HL-60/S4 (cell line): ENCODE data around the gene NREP.

Source experiments
- in situ Hi-C: fragments of 300-500 bp; cut with MboI; formaldehyde crosslinking; loops from 2 replicates; pipeline ENCODE4 v1.14.3; 2022; ENCODE audit warnings: low sequenced_read_pairs

The NREP gene

DNA sequence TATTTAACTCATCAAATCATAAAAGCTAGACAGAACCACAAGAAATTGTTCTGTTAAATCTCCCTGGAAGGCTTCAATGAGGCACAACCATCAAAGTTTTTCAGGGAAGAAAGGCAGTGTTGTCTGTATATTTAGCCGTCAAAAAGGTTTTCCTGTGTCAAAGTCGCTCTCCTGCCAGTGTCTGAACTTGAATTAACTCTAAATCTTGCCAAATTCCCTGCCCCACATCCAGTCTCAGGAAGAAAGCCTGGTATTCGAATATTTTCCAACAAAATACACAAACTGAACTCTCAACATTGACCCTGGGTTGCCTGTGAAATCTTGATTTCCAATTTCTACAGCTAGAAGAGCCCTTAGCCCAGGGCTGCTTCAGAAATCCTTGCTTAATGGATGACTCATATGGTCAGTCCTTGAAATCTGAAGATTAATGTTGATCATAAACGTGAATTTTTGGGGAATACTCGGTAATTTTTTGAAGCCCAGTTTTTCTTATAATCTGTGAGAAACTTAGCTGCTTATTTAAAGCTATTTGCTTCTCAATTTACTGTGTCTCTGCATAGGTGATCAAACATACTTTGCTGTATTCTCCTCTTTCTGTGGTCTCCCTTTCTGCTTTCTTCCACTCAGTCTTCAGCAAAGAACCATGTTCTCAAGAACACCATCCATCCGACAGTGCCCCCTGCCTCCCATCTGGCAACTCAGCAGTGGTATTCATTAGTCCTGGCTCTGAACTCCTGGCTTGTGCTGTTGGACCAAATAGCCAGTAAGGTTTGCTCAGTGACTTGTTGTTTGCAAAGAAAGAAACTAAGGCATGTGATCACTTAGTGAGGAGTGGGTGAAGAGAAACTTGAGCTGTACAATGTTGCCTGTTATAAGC, 58.9 kb downstream of the NREP start:
- in situ Hi-C loops, result no loop called here

DNA sequence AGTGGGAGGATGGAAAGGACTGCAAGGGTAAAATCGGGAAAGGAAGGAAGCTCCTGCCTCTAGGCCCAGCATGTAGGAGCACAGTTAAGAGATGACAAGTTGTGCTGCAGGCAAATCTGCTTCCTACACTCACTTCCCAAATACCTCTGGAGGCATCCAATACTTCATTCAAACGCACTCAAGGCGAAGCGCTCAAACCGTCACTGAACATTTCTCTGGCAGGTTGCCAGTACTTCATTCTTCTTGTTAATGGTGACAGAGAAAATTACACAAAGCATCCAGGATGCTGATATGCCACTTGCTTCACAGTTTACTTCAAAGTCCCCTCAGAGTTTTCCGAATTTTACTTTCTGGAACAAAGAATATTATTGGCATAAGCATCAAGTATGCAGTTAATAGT, 59.8 kb downstream of the NREP start:
- in situ Hi-C loops, result no loop called here

DNA sequence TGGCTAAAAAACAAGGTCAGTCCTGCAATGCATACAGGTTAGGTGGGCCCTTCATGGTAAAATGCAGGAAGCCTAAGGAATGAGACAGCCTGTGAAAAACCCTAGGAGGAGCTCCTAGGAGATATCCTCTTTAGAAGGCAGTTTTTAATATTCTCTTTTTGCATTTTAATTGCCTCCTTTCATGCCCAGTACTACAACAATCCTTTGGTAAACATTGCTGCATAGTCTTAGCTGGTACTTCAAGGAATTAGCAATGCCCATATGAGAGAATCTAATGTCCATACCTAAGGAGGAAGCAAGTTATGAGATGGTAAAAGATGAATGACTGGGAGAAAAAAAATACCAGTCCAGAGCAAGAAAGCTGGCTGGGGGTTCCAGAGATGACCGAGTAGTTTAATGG, 61.0 kb downstream of the NREP start:
- in situ Hi-C loops, result no loop called here

DNA sequence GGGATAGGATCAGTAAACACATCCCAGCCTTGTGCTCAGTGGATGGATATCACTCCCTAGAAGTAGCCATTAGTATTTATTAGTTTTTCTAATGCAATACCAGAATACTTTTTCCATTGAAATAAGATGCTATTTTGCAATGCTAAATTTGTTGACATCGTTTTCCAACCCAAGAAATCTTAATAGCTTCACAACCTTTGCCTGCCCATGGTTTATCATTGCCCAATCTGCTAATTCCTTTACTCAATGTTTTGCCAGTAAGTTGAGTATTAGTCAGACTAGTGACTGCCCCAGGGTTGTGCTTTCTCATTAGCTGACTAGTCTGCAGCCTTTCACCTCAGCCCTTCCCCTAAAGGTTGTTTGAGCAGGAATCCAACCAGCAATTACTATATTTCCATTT, 62.9 kb downstream of the NREP start:
- in situ Hi-C loops, result no loop called here

DNA sequence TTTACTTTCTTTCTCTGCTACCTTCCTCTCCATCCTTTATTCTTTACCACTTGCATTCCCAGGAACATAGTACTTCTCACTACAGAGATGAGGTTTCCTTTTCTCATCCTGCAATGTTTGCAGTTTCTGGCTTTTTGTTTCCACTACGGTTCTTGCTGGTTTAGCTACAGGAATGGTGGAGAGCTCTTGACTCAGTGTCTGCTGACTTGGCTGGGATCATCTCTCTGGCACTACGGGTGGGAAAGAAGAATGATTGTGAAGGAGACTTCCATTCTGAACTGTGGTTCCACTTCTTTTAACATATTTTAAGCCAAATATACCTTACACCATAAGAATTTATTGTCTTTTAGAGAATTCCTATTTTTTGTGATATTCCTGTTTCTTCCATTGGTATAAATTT, 65.1 kb downstream of the NREP start:
- in situ Hi-C loops, result no loop called here

DNA sequence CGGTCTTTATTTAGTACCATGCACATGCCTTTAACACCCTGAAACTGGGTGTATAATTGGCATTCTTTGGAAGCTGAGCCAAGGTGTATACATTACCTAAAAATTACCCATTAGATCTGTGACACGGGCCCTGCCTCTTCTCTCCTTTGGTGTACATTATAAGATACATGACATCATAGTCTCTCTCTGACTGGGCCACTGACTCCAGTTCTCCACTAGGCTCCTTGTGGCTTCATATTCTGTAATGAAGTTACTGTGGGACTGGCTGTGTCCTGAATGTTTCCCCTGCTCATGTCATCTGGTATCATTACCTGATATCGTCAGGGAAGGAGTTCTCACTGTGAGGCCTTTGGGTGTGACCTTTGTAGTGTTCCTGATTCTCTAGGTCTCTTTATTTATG, 65.5 kb downstream of the NREP start:
- in situ Hi-C loops, result no loop called here

DNA sequence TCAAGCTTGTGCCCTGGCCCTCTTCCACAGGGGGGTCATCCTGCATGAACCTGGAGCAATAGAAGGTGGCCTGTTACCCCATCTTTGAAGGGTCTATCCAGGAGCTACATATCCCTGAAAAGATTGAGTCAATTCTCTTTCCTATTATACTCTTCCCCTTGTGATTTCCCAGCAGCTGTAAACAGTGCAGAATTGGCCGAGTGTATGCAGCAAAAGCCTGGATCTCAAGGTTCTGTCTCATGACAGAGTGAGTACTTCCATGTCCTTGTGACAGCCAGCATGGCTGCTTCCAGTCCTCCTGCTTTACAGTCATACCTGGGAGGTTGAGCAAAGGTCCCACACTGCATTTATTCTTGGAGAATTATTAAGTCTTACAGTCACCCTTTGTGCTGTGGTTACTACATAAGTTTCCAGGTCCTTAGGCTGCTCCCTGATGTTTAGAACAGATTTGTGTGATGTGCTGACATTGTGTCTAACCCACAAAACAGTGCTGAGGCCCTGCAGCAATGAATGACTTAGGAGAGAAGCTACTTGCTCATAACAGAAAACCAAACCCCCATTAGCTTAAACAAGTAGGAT, 67.5 kb downstream of the NREP start:
- in situ Hi-C loops, result no loop called here

DNA sequence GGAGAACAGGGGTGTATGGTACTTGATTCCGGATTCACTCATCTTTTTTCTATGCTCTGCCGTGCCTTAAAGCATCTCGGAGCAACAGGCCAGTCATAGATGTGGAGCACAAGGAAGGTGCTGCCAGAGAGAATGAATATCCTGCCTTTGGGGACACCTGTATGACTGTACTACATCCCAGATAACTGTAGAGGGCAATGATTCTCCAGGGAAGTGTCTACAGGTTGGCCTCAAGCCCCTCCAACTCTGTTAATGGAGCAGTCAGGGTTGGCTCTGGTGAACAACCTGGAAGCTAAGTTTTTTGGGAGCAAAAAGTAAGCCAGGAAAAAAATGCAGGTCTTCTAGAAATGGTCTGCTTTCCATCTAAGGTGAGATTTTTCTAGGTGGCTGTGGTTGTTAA, 71.0 kb downstream of the NREP start:
- in situ Hi-C loops, result no loop called here

DNA sequence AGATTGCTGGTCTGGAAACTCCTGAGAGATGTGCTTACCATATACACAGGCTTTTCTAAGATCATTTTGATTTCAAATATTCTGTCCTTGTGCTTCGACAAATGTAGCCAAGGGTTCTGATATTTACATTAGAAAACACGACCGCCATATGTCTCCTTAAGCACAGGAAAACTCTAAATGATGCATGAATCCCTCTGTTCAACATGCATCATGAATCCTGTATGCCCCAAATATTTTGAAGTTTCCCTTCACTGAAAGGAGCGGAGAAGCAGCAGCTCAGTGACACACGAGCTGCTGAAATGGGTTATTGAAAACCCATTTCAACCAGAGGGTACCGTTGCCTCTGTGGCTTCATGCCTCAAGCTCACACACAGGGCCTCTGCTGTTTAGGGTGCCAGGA, 74.4 kb downstream of the NREP start:
- in situ Hi-C loops, result no loop called here

DNA sequence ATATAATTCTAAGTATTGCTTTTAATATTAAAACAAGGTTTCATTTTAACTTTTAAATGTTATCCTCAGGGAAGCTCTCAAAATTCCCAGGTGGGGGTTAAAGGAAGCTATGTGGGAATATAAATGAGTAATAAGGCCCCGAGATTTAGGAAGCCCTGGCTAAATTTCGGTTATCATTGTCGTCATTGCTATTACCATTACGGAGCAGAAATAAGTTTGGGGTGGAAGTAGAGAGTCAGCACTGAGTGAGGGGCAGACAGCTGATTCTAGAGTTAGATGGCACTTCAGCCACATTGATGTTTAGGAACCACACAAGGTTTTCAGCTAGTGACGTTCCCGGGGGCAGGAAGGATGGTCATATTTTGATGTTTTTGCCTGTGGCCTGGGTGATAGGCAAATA, 74.9 kb downstream of the NREP start:
- in situ Hi-C loops, result no loop called here

DNA sequence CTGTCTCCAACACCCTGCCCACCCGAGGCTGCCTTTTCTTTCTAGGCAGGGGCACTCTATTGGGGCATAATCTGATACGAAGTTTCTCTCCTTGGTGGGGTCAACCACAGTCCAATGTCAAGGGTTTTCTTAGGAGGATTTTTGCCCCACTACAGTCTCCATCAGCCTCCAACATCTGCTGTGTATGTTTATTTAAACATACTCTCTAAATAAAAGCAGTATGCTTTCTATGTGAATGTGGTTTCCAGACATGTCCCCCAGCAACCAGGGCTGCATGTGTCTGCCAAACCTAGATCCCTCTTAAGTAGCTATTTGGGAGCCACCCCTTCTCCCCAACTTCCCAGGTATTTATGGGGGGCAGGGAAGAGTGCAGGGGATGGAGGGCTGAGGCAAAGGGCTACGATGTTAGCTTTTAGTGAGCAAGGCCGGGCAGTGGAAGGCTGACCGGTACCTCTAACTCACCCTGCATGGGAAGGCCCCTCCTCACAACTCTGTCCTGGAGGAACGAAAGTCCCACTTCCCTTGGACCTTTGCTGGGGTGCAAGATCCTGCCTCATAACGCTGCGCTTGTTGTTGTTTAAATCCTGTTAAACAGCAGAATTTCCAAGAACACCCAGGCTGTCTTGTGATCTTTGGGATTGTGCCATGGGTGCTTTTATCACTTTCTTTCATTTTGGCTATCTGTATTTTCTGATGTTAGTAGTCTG, 75.4 kb downstream of the NREP start:
- in situ Hi-C loops, result no loop called here

DNA sequence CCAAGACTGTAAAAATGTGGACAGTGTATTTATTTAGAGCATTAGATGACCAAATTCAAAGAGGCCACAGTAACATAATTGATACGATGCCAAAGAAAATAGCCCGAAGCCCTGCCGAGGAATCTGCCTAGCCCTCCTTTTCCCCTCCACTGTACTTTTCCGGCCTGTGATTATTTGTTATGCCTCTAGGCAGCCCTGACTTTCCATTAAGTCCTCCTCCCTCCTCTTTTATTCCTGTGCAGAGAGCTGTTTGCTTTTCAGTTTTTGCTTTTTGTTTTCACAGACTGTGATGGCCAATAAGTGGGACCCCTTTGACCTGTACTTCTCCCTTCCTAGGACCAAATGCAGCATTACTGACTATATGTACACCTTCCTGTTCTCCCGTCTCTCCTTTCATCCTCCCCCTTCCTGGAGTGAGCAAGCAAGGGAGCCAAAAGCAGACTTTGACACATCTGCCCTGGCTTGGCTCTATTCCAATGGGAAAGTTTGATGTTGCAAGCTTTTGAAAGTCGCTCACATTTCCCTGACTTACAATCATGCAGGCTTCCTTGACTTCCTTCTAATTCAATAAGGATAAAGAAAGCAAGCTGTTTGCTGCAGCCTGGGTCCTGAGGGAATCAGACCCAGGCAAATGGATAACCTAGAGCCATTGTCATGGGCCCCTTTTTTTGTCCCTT, 76.1 kb downstream of the NREP start:
- in situ Hi-C loops, result no loop called here

DNA sequence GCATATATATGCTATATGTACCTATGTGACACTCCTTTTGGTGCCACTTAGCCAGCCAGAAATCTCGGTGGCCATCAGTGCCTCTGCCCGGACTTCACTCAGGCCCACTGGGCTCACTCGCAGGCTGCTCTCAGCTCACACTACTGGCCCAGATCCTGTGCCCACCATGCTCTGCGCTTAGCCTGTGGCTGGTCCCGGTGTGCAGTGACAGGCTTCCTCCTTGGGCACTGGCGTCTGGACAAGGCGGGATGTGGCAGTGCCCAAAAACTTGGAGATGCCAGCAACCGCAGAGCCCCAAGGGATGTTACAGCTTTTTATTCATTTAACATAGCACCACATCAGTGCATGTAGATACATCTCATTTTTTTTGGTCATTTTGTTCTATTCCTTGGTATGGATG, 77.4 kb downstream of the NREP start:
- in situ Hi-C loops, result no loop called here
